A673 (cell line): ENCODE data around the gene LNPEP. TPM values are rescaled to one million over a fixed set of nuclear protein-coding genes. Genes with fewer than 3 reads are reported as not detected.

Source experiments
- BruUV-seq: library from RNA; stranded (reverse); fragments of 400-500 nt; replicated peaks from 2 replicates; lab custom pipeline; 2021; lab: Mats Ljungman, UMichigan
- CTCF ChIA-PET: fragments of 300-600 bp; sonication (Branson Sonifier 250); formaldehyde crosslinking; loops from one replicate; lab custom pipeline; 2022; ENCODE audit warnings: antibody characterized with exemption; lab: Charles Lee
- POLR2A ChIA-PET: fragments of 300-600 bp; sonication (Branson Sonifier 250); formaldehyde crosslinking; loops from one replicate; lab custom pipeline; 2022; ENCODE audit warnings: antibody characterized with exemption; ENCODE audit not compliant: low non-redundant PET; lab: Charles Lee
- DNase-seq: peaks from one replicate; pipeline ENCODE4 v3.0.0-alpha.2; 2015; ENCODE audit warnings: low spot score
- H3K27ac ChIP-seq: fragments of 200-600 bp; sonication (generic); 2 replicates; pipeline ENCODE4 v1.5.1; 2016; ENCODE audit warnings: mixed run types, low read depth, mild to moderate bottlenecking, mixed read lengths, antibody characterized with exemption, low read length; ENCODE audit not compliant: poor library complexity, severe bottlenecking
- H3K27me3 ChIP-seq: fragments of 200-600 bp; sonication (generic); replicated peaks from 2 replicates; pipeline ENCODE4 v1.6.1; 2017; ENCODE audit warnings: mixed run types, low read depth, mild to moderate bottlenecking, mixed read lengths, antibody characterized with exemption, low read length; ENCODE audit not compliant: insufficient read depth, poor library complexity
- H3K36me3 ChIP-seq: fragments of 200-600 bp; sonication (generic); 2 replicates; pipeline ENCODE4 v1.6.1; 2016; ENCODE audit warnings: mixed run types, mild to moderate bottlenecking, mixed read lengths, antibody characterized with exemption, low read length; ENCODE audit not compliant: insufficient read depth, poor library complexity, severe bottlenecking
- H3K4me1 ChIP-seq: fragments of 200-600 bp; sonication (generic); 2 replicates; pipeline ENCODE4 v1.6.1; 2017; ENCODE audit warnings: mixed run types, mild to moderate bottlenecking, mixed read lengths, antibody characterized with exemption, low read length; ENCODE audit not compliant: insufficient read depth, poor library complexity, severe bottlenecking
- H3K4me3 ChIP-seq: fragments of 200-600 bp; sonication (generic); 2 replicates; pipeline ENCODE4 v1.5.1; 2016; ENCODE audit warnings: low read depth, mixed run types, mild to moderate bottlenecking, mixed read lengths, low read length; ENCODE audit not compliant: poor library complexity, severe bottlenecking
- H3K9me3 ChIP-seq: fragments of 200-600 bp; sonication (generic); 2 replicates; pipeline ENCODE4 v1.6.1; 2016; ENCODE audit warnings: mixed run types, low read depth, mild to moderate bottlenecking, mixed read lengths, antibody characterized with exemption, low read length; ENCODE audit not compliant: poor library complexity, severe bottlenecking
- EZH2 ChIP-seq: fragments of 200-600 bp; sonication (generic); IDR thresholded peaks from 2 replicates; pipeline ENCODE4 v1.6.1; 2017; ENCODE audit warnings: borderline replicate concordance, low read depth, mild to moderate bottlenecking, mixed read lengths, antibody characterized with exemption, low read length; ENCODE audit not compliant: poor library complexity, severe bottlenecking
- intact Hi-C: fragments of 100-400 bp; cut with micrococcal nuclease; formaldehyde crosslinking; loops from one replicate; pipeline ENCODE4 v1.10.0; 2022; ENCODE audit not compliant: unreplicated experiment
- total RNA-seq: library from RNA; stranded (reverse); gene quantifications from 2 replicates; pipeline ENCODE4 v1.2.3, GENCODE V29; 2021
- TF ChIP-seq, protein P1 (sequence below): fragments of 300-800, 200-600 bp; sonication (generic); conservative IDR thresholded peaks from 2 replicates; pipeline ENCODE4 v1.5.1; 2017; ENCODE audit warnings: low read depth, mild to moderate bottlenecking, antibody characterized with exemption, low read length, moderate library complexity, mixed read lengths

The LNPEP gene
- total RNA-seq, 1 experiment from 2014 or later: 10.3 TPM

DNA sequence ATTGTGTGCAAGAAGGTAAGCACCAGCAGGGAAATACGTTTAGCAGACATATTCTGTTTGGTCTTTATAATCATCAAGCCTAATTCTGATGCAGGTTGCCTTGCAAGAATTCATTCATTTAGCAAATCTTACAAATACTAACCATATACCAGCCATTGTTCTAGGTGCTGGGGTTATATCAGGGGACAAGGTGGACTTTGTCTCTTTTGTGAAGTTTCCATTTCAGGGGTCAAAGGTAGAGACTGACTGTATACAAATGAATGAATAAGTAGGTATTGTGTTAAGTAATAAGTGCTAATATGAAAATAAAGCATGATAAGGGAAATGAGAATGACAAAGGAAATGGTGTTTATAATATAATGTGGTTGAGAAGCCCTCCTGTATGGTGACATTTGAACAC, 64.0 kb downstream of the LNPEP start:
- Histone ChIP-seq H3K36me3 (no peaks in the 10 kb centered on the region), H3K9me3 (no peaks in the 10 kb centered on the region), H3K4me3 (no peak overlapping the region), H3K27me3 (no peaks in the 10 kb centered on the region), H3K4me1 (no peaks in the 10 kb centered on the region), H3K27ac (no peak overlapping the region)
- ChIA-PET POLR2A (no interaction called here), CTCF (no interaction called here)
- no TSS peak for BruUV-seq
- DNase-seq: no peak
- TF ChIP-seq EZH2: no peak
- TF ChIP-seq, protein P1, sequence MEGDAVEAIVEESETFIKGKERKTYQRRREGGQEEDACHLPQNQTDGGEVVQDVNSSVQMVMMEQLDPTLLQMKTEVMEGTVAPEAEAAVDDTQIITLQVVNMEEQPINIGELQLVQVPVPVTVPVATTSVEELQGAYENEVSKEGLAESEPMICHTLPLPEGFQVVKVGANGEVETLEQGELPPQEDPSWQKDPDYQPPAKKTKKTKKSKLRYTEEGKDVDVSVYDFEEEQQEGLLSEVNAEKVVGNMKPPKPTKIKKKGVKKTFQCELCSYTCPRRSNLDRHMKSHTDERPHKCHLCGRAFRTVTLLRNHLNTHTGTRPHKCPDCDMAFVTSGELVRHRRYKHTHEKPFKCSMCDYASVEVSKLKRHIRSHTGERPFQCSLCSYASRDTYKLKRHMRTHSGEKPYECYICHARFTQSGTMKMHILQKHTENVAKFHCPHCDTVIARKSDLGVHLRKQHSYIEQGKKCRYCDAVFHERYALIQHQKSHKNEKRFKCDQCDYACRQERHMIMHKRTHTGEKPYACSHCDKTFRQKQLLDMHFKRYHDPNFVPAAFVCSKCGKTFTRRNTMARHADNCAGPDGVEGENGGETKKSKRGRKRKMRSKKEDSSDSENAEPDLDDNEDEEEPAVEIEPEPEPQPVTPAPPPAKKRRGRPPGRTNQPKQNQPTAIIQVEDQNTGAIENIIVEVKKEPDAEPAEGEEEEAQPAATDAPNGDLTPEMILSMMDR: no peak
- intact Hi-C loops: loop anchor here (5.0 to 10.0 kb wide), 4 partner anchors 142 to 655 kb away; partner anchors contain the start of gene LIX1

DNA sequence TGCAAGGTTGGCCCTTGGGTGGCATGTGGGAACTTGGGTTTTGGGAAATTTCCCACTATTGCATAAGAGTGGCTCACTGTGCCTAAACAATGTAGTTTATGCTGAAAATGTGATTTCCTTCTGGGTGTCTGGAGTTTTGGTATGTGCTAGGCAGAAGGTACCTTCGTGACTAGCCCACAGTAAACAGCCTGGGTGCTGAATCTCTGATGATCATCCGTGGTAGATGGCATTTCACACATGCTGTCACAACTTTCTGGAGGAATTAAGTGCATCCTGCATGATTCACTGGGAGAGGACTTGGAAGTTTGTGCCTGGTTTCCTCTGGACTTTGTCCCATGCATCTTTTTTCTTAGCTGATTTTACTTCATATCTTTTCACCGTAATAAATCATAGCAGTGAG, 64.5 kb downstream of the LNPEP start:
- no peak for DNase-seq
- no TSS peak for BruUV-seq
- CTCF ChIA-PET: no interaction called here
- Histone ChIP-seq H3K4me1 (no peaks in the 10 kb centered on the region), H3K9me3 (no peaks in the 10 kb centered on the region), H3K27ac (no peak overlapping the region), H3K36me3 (no peaks in the 10 kb centered on the region), H3K4me3 (no peak overlapping the region), H3K27me3 (no peaks in the 10 kb centered on the region)
- intact Hi-C loops: no loop called here
- POLR2A ChIA-PET: no interaction called here
- TF ChIP-seq, protein P1: no peak
- no peak for TF ChIP-seq EZH2

DNA sequence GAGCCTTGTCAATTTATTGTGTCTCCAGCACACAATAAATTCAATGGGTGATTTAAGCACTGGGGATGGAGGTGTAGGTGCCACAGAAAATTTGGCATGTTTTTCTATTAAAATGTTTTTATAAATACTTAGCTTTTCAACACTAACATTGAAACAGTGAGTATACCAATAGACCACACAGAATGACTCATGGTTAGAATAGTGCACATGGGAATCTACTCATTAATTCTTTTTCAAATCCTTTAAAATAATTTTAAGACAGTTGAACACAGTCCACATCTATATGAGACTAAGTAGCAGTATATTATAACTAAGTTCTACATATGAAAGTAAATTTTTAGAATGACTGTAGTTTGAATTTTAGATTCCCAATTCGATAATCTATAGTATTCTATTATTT, 67.1 kb downstream of the LNPEP start:
- Histone ChIP-seq H3K36me3 (no peaks in the 10 kb centered on the region), H3K9me3 (no peaks in the 10 kb centered on the region), H3K4me3 (no peak overlapping the region), H3K4me1 (no peaks in the 10 kb centered on the region), H3K27me3 (no peaks in the 10 kb centered on the region), H3K27ac (no peak overlapping the region)
- BruUV-seq: no TSS peak
- TF ChIP-seq, protein P1: no peak
- TF ChIP-seq EZH2: no peak
- no peak for DNase-seq
- ChIA-PET CTCF (no interaction called here), POLR2A (interaction anchor here (0.6 kb wide), 1 partner anchor 19 kb away, joined by 3 read pairs; no protein-coding TSS in a partner anchor)
- intact Hi-C loops: no loop called here
